H1 (cell line): ENCODE data around the gene MYO3A. TPM values are rescaled to one million over a fixed set of nuclear protein-coding genes. Genes with fewer than 3 reads are reported as not detected.

Experiments used
- CTCF ChIA-PET: fragments of 300-600 bp; sonication (Branson Sonifier 250); formaldehyde crosslinking; loops from one replicate; lab custom pipeline; 2021; ENCODE audit not compliant: partially characterized antibody; lab: Charles Lee
- POLR2A ChIA-PET: fragments of 300-600 bp; sonication (Branson Sonifier 250); formaldehyde crosslinking; loops from one replicate; lab custom pipeline; 2021; ENCODE audit warnings: inconsistent platforms; ENCODE audit not compliant: partially characterized antibody; lab: Charles Lee
- DNase-seq, 2 experiments: peaks; one replicate each; pipeline versions ENCODE4 v3.0.0 to v3.0.0-alpha.2; 2010 to 2022; ENCODE audit warnings: low spot score in 2 of 2, low read depth in 1 of 2, mixed read lengths in 1 of 2
- FAIRE-seq: peaks from 2 replicates; lab custom pipeline; 2011; peaks lifted over from hg19 to GRCh38; lab: Jason Lieb, UNC
- H2AFZ ChIP-seq: 2 replicates; pipeline ENCODE4 v1.8.1; 2012; ENCODE audit warnings: low read length, inconsistent platforms
- H2AK5ac ChIP-seq: 2 replicates; pipeline ENCODE4 v1.6.1; 2013; ENCODE audit warnings: low read depth, low read length
- H2BK120ac ChIP-seq: replicated peaks from 2 replicates; pipeline ENCODE3; 2013; ENCODE audit warnings: low read depth, low read length, inconsistent platforms
- H2BK12ac ChIP-seq: 2 replicates; pipeline ENCODE4 v1.6.1; 2013; ENCODE audit warnings: low read depth, low read length
- H2BK15ac ChIP-seq: 2 replicates; pipeline ENCODE4 v1.6.1; 2013; ENCODE audit warnings: low read length
- H2BK20ac ChIP-seq: 2 replicates; pipeline ENCODE4 v1.6.1; 2013; ENCODE audit warnings: low read length
- H2BK5ac ChIP-seq: 2 replicates; pipeline ENCODE4 v1.6.1; 2013; ENCODE audit warnings: low read depth, low read length
- H3K14ac ChIP-seq: 2 replicates; pipeline ENCODE4 v1.6.1; 2013; ENCODE audit warnings: inconsistent platforms; ENCODE audit not compliant: insufficient read length
- H3K18ac ChIP-seq: 2 replicates; pipeline ENCODE4 v1.6.1; 2013; ENCODE audit warnings: low read length; ENCODE audit errors: extremely low read depth
- H3K23ac ChIP-seq: 2 replicates; pipeline ENCODE4 v1.6.1; 2013; ENCODE audit warnings: inconsistent platforms; ENCODE audit not compliant: insufficient read length
- H3K23me2 ChIP-seq: 2 replicates; pipeline ENCODE4 v1.6.1; 2013; ENCODE audit warnings: low read depth, low read length
- H3K27ac ChIP-seq: 2 replicates; pipeline ENCODE4 v1.6.1; 2011; ENCODE audit warnings: low read depth, low read length, inconsistent platforms
- H3K27me3 ChIP-seq, 4 experiments: replicated peaks in 1 of 4; 1 replicate in 1 of 4; 2 replicates in 3 of 4; pipeline versions ENCODE4 v1.6.1 to v1.8.1; 2011 to 2013; ENCODE audit warnings: low read length in 3 of 4, mild to moderate bottlenecking in 3 of 4, inconsistent platforms in 2 of 4, mixed read lengths in 2 of 4, moderate library complexity in 1 of 4; ENCODE audit not compliant: control insufficient read depth in 3 of 4, insufficient read depth in 3 of 4; ENCODE audit errors: extremely low read depth in 1 of 4
- H3K36me3 ChIP-seq, 4 experiments: 2 replicates each; pipeline versions ENCODE4 v1.6.1 to v1.8.1; 2011 to 2013; ENCODE audit warnings: mild to moderate bottlenecking in 4 of 4, low read length in 3 of 4, moderate library complexity in 2 of 4, control low read depth in 1 of 4, inconsistent platforms in 1 of 4; ENCODE audit not compliant: insufficient read depth in 4 of 4, control insufficient read depth in 2 of 4
- H3K4ac ChIP-seq: replicated peaks from 2 replicates; pipeline ENCODE3; 2013; ENCODE audit warnings: low read length, low read depth, mixed read lengths, inconsistent platforms; ENCODE audit not compliant: insufficient read length
- H3K4me1 ChIP-seq, 4 experiments: replicated peaks in 1 of 4; 1 replicate in 1 of 4; 2 replicates in 3 of 4; pipeline versions ENCODE4 v1.6.1 to v1.8.1; 2011 to 2013; ENCODE audit warnings: low read length in 3 of 4, inconsistent platforms in 2 of 4, mixed read lengths in 1 of 4; ENCODE audit not compliant: insufficient read depth in 4 of 4, control insufficient read depth in 3 of 4
- H3K4me2 ChIP-seq, 2 experiments: 2 replicates each; pipeline versions ENCODE4 v1.6.1 to v1.8.1; 2011 to 2013; ENCODE audit warnings: low read depth in 2 of 2, low read length in 2 of 2, control low read depth in 1 of 2, inconsistent platforms in 1 of 2, mild to moderate bottlenecking in 1 of 2; ENCODE audit not compliant: insufficient read depth in 1 of 2
- H3K4me3 ChIP-seq, 4 experiments: fragments of 200-600, 300-600 bp in 1 of 4; sonication (generic), shearing (Covaris generic), sonication (Bioruptor Twin) in 1 of 4; 2 replicates each; pipeline versions ENCODE4 v1.5.1 to v1.8.1; 2011 to 2016; ENCODE audit warnings: low read length in 4 of 4, low read depth in 3 of 4, control low read depth in 2 of 4, inconsistent platforms in 2 of 4, mild to moderate bottlenecking in 2 of 4, mixed read lengths in 1 of 4, moderate library complexity in 1 of 4; ENCODE audit not compliant: insufficient read depth in 2 of 4; ENCODE audit errors: extremely low read depth in 1 of 4
- H3K56ac ChIP-seq: replicated peaks from 2 replicates; pipeline ENCODE3; 2013; ENCODE audit warnings: low read depth, mild to moderate bottlenecking, mixed read lengths, low read length, inconsistent platforms; ENCODE audit not compliant: insufficient read length
- H3K79me1 ChIP-seq: 2 replicates; pipeline ENCODE4 v1.6.1; 2013; ENCODE audit warnings: low read depth, low read length, control low read depth
- H3K79me2 ChIP-seq, 2 experiments: 2 replicates each; pipeline versions ENCODE4 v1.6.1 to v1.8.1; 2012 to 2013; ENCODE audit warnings: low read length in 2 of 2, mild to moderate bottlenecking in 2 of 2, inconsistent platforms in 1 of 2; ENCODE audit not compliant: insufficient read depth in 2 of 2, control insufficient read depth in 1 of 2
- H3K9ac ChIP-seq, 4 experiments: replicated peaks in 1 of 4; 1 replicate in 1 of 4; 2 replicates in 3 of 4; pipeline versions ENCODE4 v1.6.1 to v1.8.1; 2011 to 2013; ENCODE audit warnings: low read depth in 3 of 4, low read length in 3 of 4, control low read depth in 2 of 4, mild to moderate bottlenecking in 2 of 4, moderate library complexity in 2 of 4, inconsistent platforms in 1 of 4; ENCODE audit errors: extremely low read depth in 1 of 4
- H3K9me3 ChIP-seq, 2 experiments: 2 replicates each; pipeline versions ENCODE4 v1.6.1 to v1.8.1; 2012 to 2013; ENCODE audit warnings: mild to moderate bottlenecking in 2 of 2, moderate library complexity in 2 of 2, control low read depth in 1 of 2, inconsistent platforms in 1 of 2, low read depth in 1 of 2, low read length in 1 of 2, mixed read lengths in 1 of 2; ENCODE audit not compliant: insufficient read depth in 2 of 2
- H4K20me1 ChIP-seq, 2 experiments: replicated peaks in 1 of 2; 2 replicates each; pipeline versions ENCODE3 to v1.8.1; 2011 to 2013; ENCODE audit warnings: inconsistent platforms in 2 of 2, low read length in 2 of 2, mild to moderate bottlenecking in 1 of 2; ENCODE audit not compliant: insufficient read depth in 2 of 2, control insufficient read depth in 1 of 2
- H4K5ac ChIP-seq: 2 replicates; pipeline ENCODE4 v1.6.1; 2013; ENCODE audit warnings: low read length, low read depth, mixed read lengths, inconsistent platforms; ENCODE audit not compliant: insufficient read length
- H4K8ac ChIP-seq: 2 replicates; pipeline ENCODE4 v1.8.0; 2013; ENCODE audit warnings: mild to moderate bottlenecking, moderate library complexity, low read length, inconsistent platforms; ENCODE audit not compliant: insufficient read depth; ENCODE audit errors: extremely low read depth
- H4K91ac ChIP-seq: replicated peaks from 2 replicates; pipeline ENCODE3; 2013; ENCODE audit warnings: low read length, mixed read lengths, inconsistent platforms; ENCODE audit not compliant: insufficient read length
- ATF2 ChIP-seq: IDR thresholded peaks from 2 replicates; pipeline ENCODE4 v1.6.1; 2012; ENCODE audit warnings: low read length, inconsistent platforms
- CBX8 ChIP-seq: fragments of 300-800, 300-1000 bp; sonication (generic); IDR thresholded peaks from 2 replicates; pipeline ENCODE4 v1.7.1; 2016; ENCODE audit warnings: low read depth, low read length, borderline replicate concordance
- CHD1 ChIP-seq: IDR thresholded peaks from 2 replicates; pipeline ENCODE4 v1.6.1; 2012; ENCODE audit warnings: low read depth, low read length, improper control_type of control experiment
- GABPA ChIP-seq: IDR thresholded peaks from 2 replicates; pipeline ENCODE4 v1.6.1; 2011; ENCODE audit warnings: mild to moderate bottlenecking, low read length, moderate library complexity, borderline replicate concordance; ENCODE audit not compliant: insufficient read depth
- KDM5A ChIP-seq: fragments of 200-600 bp; IDR thresholded peaks from 2 replicates; pipeline ENCODE4 v1.7.1; 2012; ENCODE audit warnings: mild to moderate bottlenecking, low read length, inconsistent platforms, mixed read lengths
- RFX5 ChIP-seq: IDR thresholded peaks from 2 replicates; pipeline ENCODE4 v1.6.1; 2011; ENCODE audit warnings: low read depth, low read length, improper control_type of control experiment, borderline replicate concordance
- RXRA ChIP-seq: IDR thresholded peaks from 2 replicates; pipeline ENCODE4 v1.6.1; 2011; ENCODE audit warnings: low read depth, mild to moderate bottlenecking, low read length, moderate library complexity; ENCODE audit not compliant: insufficient read depth
- TAF1 ChIP-seq: IDR thresholded peaks from 2 replicates; pipeline ENCODE4 v1.6.1; 2011; ENCODE audit warnings: mild to moderate bottlenecking, low read depth, low read length
- TAF7 ChIP-seq: optimal IDR thresholded peaks from 2 replicates; pipeline ENCODE3; 2011; ENCODE audit warnings: low read depth, mild to moderate bottlenecking, inconsistent platforms, low read length, moderate library complexity, borderline replicate concordance
- TBP ChIP-seq: IDR thresholded peaks from 2 replicates; pipeline ENCODE4 v1.6.1; 2011; ENCODE audit warnings: low read depth, low read length, improper control_type of control experiment
- TEAD4 ChIP-seq: IDR thresholded peaks from 2 replicates; pipeline ENCODE4 v1.6.1; 2012; ENCODE audit warnings: low read depth, low read length, inconsistent platforms, mixed read lengths
- ZNF274 ChIP-seq: IDR thresholded peaks from 2 replicates; pipeline ENCODE4 v1.7.0; 2012; ENCODE audit warnings: low read length, borderline replicate concordance; ENCODE audit errors: extremely low read depth
- WGBS, 2 experiments: shearing (Covaris generic) in 1 of 2; methylation state at CpG; one replicate each; pipeline versions ENCODE4 v1.1.6 to v1.1.7; 2013 to 2015; ENCODE audit warnings: low lambda C conversion rate in 2 of 2, mixed read lengths in 2 of 2, inconsistent platforms in 1 of 2, low coverage in 1 of 2, missing lambda C conversion rate in 1 of 2; ENCODE audit not compliant: insufficient replicate concordance in 2 of 2, insufficient coverage in 1 of 2, insufficient read length in 1 of 2; ENCODE audit errors: extremely low coverage in 1 of 2, missing lambda C conversion rate in 1 of 2; 5-methylcytosine and 5-hydroxymethylcytosine counted together
- polyA plus RNA-seq, 7 experiments: library from polyadenylated mRNA; depleted of rRNA in 3 of 7; stranded (reverse) in 5 of 7; unstranded in 2 of 7; fragments of >200 nt in 5 of 7; fragments of 200-250 nt in 2 of 7; gene quantifications; 1 replicate in 5 of 7; 2 replicates in 1 of 7; 4 replicates in 1 of 7; pipeline versions ENCODE4 v1.2.1 to v1.2.3, GENCODE V29; 2011 to 2013; ENCODE audit warnings: missing spikeins in 2 of 7, mixed read lengths in 2 of 7
- total RNA-seq: library from RNA; stranded (reverse); fragmentation: NEBNext Ultra II Directional; extraction: Animal tissue kit (Norgen Biotek cat#: 25700); gene quantifications from 2 replicates; pipeline ENCODE4 v1.2.1, GENCODE V29; 2021

MYO3A gene
- total and polyA plus RNA-seq, 2 of the 8 experiments (the other 6 are each of a cell fraction or from before 2014, with no cell fraction given) = 3.9 to 5.3 TPM

GRCh38 chr10:25901199-25901598, 32.8 kb upstream of the MYO3A start:
- Histone ChIP-seq H2BK12ac (no peak overlapping the region), H2AK5ac (no peak overlapping the region), H4K5ac (no peak overlapping the region), H2AFZ (no peak overlapping the region; the same call in 1 of the 2 replicates), H3K79me1 (no peaks in the 10 kb centered on the region), H3K27me3 (no peaks in the 10 kb centered on the region), H2BK120ac (no peak overlapping the region), H3K9me3 (no peaks in the 10 kb centered on the region), H3K36me3 (no peaks in the 10 kb centered on the region), H4K91ac (no peak overlapping the region), H3K9ac (no peak overlapping the region), H3K14ac (no peak overlapping the region), H3K79me2 (no peaks in the 10 kb centered on the region), H3K23ac (no peak overlapping the region), H3K18ac (no peak overlapping the region), H3K4me3 (no peak overlapping the region), H3K27ac (no peak overlapping the region), H4K20me1 (no peaks in the 10 kb centered on the region), H2BK5ac (no peak overlapping the region), H3K4me2 (no peak overlapping the region), H3K4me1 (peaks cover 0 to 4% (median under 1%) of the 10 kb centered on the region in 4 experiments; a peak in 3 of 7 replicates), H4K8ac (no peak overlapping the region), H3K23me2 (no peaks in the 10 kb centered on the region), H2BK20ac (no peak overlapping the region), H2BK15ac (no peak overlapping the region), H3K4ac (no peak overlapping the region), H3K56ac (no peak overlapping the region)
- 88% methylated on average over 4 of the region's 4 CpGs; no CpG with 5 or more reads in 1 of the 2 experiments for WGBS, 2 experiments
- no peak for DNase-seq
- POLR2A ChIA-PET = no interaction called here
- FAIRE-seq = no peak
- CTCF ChIA-PET = interaction anchor here (1.0 to 1.1 kb wide), 2 partner anchors 10 to 24 kb away, joined by 3 read pairs; no protein-coding TSS in a partner anchor
- TF ChIP-seq RXRA = no peak
- TF ChIP-seq CBX8 = no peak
- no peak for TF ChIP-seq TBP
- TF ChIP-seq TAF7 = no peak
- no peak for TF ChIP-seq KDM5A
- no peak for TF ChIP-seq TEAD4
- no peak for TF ChIP-seq ATF2
- TF ChIP-seq CHD1 = no peak
- TF ChIP-seq RFX5 = no peak
- TF ChIP-seq ZNF274 = no peak
- TF ChIP-seq TAF1 = no peak
- TF ChIP-seq GABPA = no peak
